Spinal cord (tissue), 10 donors: ENCODE results near the gene MRPL57. TPM values are rescaled to one million over a fixed set of nuclear protein-coding genes. Genes with fewer than 3 reads are reported as not detected.
"Not testable (repeated sequence)": the region's sequence is repeated elsewhere in the genome, so short reads cannot be mapped to it uniquely, and the experiment has no call there.

Experiments used
- DNase-seq, 6 donors: peaks; one replicate each; pipeline versions ENCODE4 v3.0.0 to v3.0.0-alpha.2; 2013 to 2015; ENCODE audit warnings: low spot score in 6 of 6, low read depth in 4 of 6
- H3K27ac ChIP-seq: one replicate; pipeline ENCODE4 v1.5.1; 2013; ENCODE audit warnings: low read depth, low read length, control low read depth
- H3K27me3 ChIP-seq: one replicate; pipeline ENCODE4 v1.6.1; 2013; ENCODE audit warnings: low read length; ENCODE audit not compliant: control insufficient read depth, insufficient read depth
- H3K36me3 ChIP-seq: one replicate; pipeline ENCODE4 v1.6.1; 2013; ENCODE audit warnings: low read length; ENCODE audit not compliant: control insufficient read depth, insufficient read depth
- H3K4me1 ChIP-seq: one replicate; pipeline ENCODE4 v1.6.1; 2013; ENCODE audit warnings: low read length; ENCODE audit not compliant: control insufficient read depth, insufficient read depth
- H3K4me3 ChIP-seq: one replicate; pipeline ENCODE4 v1.5.1; 2013; ENCODE audit warnings: low read depth, low read length, control low read depth
- H3K9me3 ChIP-seq: one replicate; pipeline ENCODE4 v1.6.1; 2013; ENCODE audit warnings: low read length; ENCODE audit not compliant: control insufficient read depth, insufficient read depth
- WGBS: methylation state at CpG from one replicate; pipeline ENCODE4 v1.1.5; 2013; ENCODE audit warnings: missing lambda C conversion rate; ENCODE audit not compliant: insufficient coverage; 5-methylcytosine and 5-hydroxymethylcytosine counted together
- polyA plus RNA-seq, 2 donors: library from polyadenylated mRNA; unstranded; fragments of 120-200 nt; gene quantifications; one replicate each; pipeline ENCODE4 v1.2.1, GENCODE V29; 2013; ENCODE audit not compliant: insufficient read length in 2 of 2
- total RNA-seq, 2 donors: library from RNA; depleted of rRNA in 1 of 2; stranded (reverse); fragments of 120-200 nt in 1 of 2; fragments of >200 nt in 1 of 2; gene quantifications; one replicate each; pipeline versions ENCODE4 v1.2.3 to v1.2.4, GENCODE V29; 2013 to 2014
- donor health status: healthy.

Gene MRPL57
- total and polyA plus RNA-seq, 4 donors, result 21.9 to 34.9 (median 32.0) TPM

DNA sequence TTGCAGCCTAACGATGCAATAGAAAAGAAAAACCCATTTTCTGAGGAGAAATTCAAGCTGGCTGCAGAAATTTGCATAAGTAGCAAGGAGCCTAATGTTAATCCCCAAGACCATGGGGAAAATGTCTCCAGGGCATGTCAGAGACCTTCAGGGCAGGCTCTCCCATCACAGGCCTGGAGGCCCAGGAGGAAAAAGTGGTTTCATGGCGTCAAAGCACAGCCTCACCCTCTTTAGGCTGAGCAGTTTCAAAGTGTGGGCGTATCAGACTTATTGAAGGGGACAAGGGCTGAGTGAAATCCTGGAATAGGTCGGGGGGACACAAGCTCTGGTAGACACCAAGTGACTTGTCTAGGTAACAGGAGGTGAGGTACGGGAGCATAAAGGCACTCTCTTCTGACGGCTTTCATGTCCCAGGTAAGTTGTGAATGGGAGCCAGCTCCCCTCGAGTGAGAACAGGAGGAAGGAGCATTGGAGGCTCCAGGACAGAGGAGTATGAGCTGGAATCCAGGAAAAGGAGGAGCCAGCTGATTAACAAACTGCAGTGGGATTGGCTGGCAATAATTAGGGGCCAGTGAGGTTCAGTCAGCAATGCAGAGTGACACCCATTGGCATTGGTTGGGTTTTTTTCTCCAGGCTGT is 35.8 kb downstream of the MRPL57 start:
- no peak overlapping the region for H3K27ac ChIP-seq
- DNase-seq, result no peak
- no peaks in the 10 kb centered on the region for H3K4me1 ChIP-seq
- no peaks in the 10 kb centered on the region for H3K27me3 ChIP-seq
- H3K36me3 ChIP-seq, result no peaks in the 10 kb centered on the region
- H3K4me3 ChIP-seq, result no peak overlapping the region
- 89% methylated on average over 7 of the region's 7 CpGs for WGBS
- no peaks in the 10 kb centered on the region for H3K9me3 ChIP-seq

GRCh38 chr13:21215419-21215818 is 39.0 kb downstream of the MRPL57 start:
- H3K9me3 ChIP-seq, H3K4me1 ChIP-seq, H3K27ac ChIP-seq, H3K36me3 ChIP-seq, DNase-seq, H3K27me3 ChIP-seq, H3K4me3 ChIP-seq: not testable (repeated sequence)
- no CpG with 5 or more reads among the region's 6 CpGs for WGBS

DNA sequence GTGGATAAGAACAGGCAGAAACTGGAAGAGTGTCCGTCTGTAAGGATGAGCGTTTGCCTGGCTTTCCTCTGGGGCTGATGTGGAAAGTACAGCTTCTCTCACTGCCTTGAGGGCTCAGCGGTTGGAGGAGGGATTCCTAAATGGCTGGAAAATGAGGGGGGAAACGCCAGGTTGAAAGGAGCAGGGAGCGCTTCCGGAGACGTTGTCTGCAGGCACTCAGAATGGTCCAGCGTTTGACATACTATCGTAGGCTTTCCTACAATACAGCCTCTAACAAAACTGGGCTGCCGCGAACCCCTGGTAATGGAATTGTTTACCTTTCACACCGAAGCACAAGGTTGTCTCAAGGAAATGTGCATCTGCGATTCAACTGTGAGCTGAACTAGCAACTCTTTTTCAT is 39.9 kb downstream of the MRPL57 start:
- WGBS, result 28% methylated on average over 8 of the region's 13 CpGs
- H3K4me1 ChIP-seq, result no peaks in the 10 kb centered on the region
- no peak overlapping the region for H3K4me3 ChIP-seq
- no peaks in the 10 kb centered on the region for H3K27me3 ChIP-seq
- no peak overlapping the region for H3K27ac ChIP-seq
- peak in 1 of 6 donors; percentile 5 for DNase-seq
- peaks cover 4% of the 10 kb centered on the region for H3K9me3 ChIP-seq
- H3K36me3 ChIP-seq, result no peaks in the 10 kb centered on the region

- Histone ChIP-seq H3K4me3 (no peak overlapping the region), H3K9me3 (peaks cover 4% of the 10 kb centered on the region), H3K27ac (no peak overlapping the region), H3K4me1 (no peaks in the 10 kb centered on the region), H3K27me3 (no peaks in the 10 kb centered on the region), H3K36me3 (no peaks in the 10 kb centered on the region)
- peak in 2 of 6 donors; percentile 39 to 55 for DNase-seq
- 80% methylated on average over 1 of the region's 7 CpGs for WGBS
These were observed 42.0 kb downstream of the MRPL57 start for GRCh38 chr13:21218351-21219035.

DNA sequence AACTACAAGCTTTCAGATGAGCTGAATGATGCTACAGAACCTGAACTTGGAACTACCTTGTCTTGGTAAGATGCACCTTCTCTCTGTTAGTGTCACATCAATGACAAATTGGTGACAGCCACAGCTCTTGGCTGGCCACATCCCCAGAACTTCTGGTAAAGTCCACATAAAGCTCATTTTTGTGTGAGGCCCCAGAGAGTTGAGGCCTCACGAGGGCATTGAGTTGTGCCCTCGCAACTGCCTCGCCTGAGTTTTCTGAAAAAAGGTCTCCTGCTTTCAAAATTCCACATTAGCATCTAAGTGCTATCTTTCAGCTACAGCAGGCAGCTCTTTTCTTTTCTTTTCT is 42.6 kb downstream of the MRPL57 start:
- no peaks in the 10 kb centered on the region for H3K36me3 ChIP-seq
- H3K4me3 ChIP-seq, result no peak overlapping the region
- H3K27me3 ChIP-seq, result no peaks in the 10 kb centered on the region
- no peak for DNase-seq
- 31% methylated on average over 3 of the region's 3 CpGs for WGBS
- H3K4me1 ChIP-seq, result no peaks in the 10 kb centered on the region
- no peak overlapping the region for H3K27ac ChIP-seq
- H3K9me3 ChIP-seq, result peaks cover 4% of the 10 kb centered on the region

DNA sequence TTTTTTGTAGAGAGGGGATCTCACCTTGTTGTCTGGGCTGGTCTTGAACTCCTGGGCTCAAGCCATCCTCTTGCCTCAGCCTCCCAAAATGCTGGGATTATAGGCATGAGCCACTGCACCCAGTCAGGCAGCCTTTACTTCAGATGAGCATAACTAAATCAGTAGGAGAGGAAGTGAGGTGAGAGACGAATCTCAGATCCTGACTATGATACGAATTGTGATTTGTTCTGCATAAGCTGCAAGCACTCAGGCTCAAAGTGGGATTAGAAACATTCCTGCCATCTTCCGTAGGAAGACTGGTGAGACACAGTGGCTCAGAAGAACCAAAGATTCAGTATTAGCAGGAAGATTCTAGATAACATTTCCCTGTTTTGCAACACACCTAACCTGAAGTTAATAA is 43.3 kb downstream of the MRPL57 start:
- H3K36me3 ChIP-seq, H3K27me3 ChIP-seq, H3K27ac ChIP-seq, H3K4me3 ChIP-seq, H3K9me3 ChIP-seq, H3K4me1 ChIP-seq, DNase-seq: not testable (repeated sequence)
- WGBS, result 70% methylated on average over 2 of the region's 3 CpGs

DNA sequence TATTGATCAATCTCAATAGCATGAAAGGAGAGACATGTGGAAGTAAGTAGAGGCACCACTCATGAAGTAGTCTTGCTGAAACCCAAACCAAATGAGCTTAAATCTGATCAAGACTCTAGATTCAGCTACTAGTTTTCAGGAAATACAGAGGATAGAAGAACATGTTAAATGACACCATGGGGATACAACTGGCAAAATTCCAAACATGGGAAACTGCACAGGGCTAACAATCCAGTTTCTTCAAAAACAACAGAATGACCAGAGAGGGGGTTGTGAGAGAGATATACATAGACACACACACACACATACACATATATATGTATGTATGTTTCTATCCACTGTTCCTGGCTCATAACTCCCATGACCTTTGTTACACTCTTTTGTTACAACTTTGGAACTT is 44.8 kb downstream of the MRPL57 start:
- H3K27me3 ChIP-seq, result no peaks in the 10 kb centered on the region
- H3K9me3 ChIP-seq, result peaks cover 4% of the 10 kb centered on the region
- H3K27ac ChIP-seq, result no peak overlapping the region
- H3K4me1 ChIP-seq, result no peaks in the 10 kb centered on the region
- DNase-seq, result no peak
- no peak overlapping the region for H3K4me3 ChIP-seq
- no peaks in the 10 kb centered on the region for H3K36me3 ChIP-seq

DNA sequence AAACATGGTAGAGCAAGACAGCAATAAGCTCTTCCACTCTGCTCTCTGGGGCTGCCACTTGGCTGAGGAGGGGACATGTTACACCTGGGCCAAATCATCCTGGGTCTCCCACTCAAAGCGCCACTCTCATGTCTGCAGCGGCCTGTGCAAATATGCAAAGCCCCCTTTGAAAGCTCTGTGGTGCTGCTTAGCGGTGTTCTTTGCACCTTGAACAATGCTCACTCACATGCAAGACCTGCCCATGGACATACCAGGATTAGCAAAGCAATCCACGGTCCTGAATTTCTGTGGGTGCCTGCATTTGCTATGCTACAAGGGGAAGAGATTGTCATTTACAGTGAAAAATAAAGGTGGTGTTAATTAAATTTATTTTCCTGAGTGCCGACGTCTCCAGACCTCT is 48.6 kb downstream of the MRPL57 start:
- DNase-seq, result no peak
- Histone ChIP-seq H3K27ac (no peak overlapping the region), H3K27me3 (no peaks in the 10 kb centered on the region), H3K9me3 (peaks cover 4% of the 10 kb centered on the region), H3K4me3 (no peak overlapping the region), H3K4me1 (no peaks in the 10 kb centered on the region), H3K36me3 (no peaks in the 10 kb centered on the region)
- WGBS, result 90% methylated on average over 3 of the region's 6 CpGs

DNA sequence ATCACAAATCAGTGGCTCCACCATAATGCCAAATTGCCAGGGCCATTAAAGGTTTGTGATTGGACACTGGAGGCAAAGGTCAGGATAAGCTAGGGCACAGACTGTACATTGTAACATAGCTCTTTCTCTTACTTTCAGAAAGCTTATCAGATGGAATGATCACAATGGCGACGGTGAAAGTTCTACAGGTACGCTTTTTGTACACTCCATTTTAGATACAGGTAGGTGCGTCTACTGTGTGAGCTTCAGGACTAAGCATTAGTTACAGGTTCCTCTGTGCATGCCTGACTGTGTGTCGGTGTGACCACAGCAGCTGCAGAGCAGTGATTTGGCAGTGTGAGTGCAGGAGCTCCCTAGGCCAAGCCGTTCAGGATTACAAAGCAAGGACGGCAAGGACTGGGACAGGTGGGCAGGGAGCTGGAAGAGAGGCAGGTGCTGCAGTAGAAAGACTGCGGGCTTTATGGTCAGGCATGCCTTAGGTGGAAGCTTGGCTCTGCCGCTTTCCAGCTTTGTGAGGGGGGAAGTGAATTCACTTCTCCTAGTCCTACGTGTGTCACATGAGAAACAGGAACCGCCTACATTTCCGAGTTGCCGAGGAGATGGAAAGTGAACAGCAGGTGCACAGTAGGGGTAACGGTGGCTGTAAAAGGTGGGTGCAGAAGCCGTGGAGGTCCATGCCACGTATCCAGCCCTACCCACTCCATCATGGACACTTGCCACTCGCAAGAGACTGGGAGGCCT is 49.6 kb downstream of the MRPL57 start:
- 91% methylated on average over 11 of the region's 17 CpGs for WGBS
- H3K9me3 ChIP-seq, result peaks cover 2% of the 10 kb centered on the region
- no peaks in the 10 kb centered on the region for H3K36me3 ChIP-seq
- no peak overlapping the region for H3K4me3 ChIP-seq
- no peaks in the 10 kb centered on the region for H3K4me1 ChIP-seq
- no peaks in the 10 kb centered on the region for H3K27me3 ChIP-seq
- H3K27ac ChIP-seq, result no peak overlapping the region
- DNase-seq, result no peak

DNA sequence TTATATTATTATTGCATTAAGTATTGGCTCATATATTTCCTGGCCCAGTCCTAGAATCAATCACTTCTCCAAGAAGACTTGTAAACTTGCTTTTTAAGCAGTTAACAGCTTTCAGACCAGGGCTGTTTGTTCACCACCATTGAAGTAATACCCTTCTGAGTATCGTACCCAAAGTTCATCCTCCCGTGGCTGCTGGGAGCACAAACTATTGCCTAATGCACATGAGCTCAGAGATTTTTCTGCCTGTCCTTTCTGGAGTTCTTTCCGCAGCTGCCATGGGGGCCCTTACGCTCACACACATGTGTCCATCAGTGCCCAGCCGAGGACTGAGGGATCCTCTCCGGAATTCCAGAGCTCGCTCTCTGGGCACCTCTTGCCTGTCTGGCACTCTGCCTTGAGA is 51.5 kb downstream of the MRPL57 start:
- Histone ChIP-seq H3K27me3 (no peaks in the 10 kb centered on the region), H3K4me3 (no peak overlapping the region), H3K9me3 (no peaks in the 10 kb centered on the region), H3K36me3 (no peaks in the 10 kb centered on the region), H3K27ac (no peak overlapping the region), H3K4me1 (no peaks in the 10 kb centered on the region)
- DNase-seq, result no peak
- 94% methylated on average over 7 of the region's 7 CpGs for WGBS
